AG10803 (cell line): ENCODE data around the gene ABI3.
"Not testable (repeated sequence)": the region's sequence is repeated elsewhere in the genome, so short reads cannot be mapped to it uniquely, and the experiment has no call there.

Source experiments
- DNase-seq: peaks from one replicate; pipeline ENCODE4 v3.0.0; 2010; ENCODE audit warnings: low read depth
- H3K4me3 ChIP-seq: 2 replicates; pipeline ENCODE4 v1.5.1; 2011; ENCODE audit warnings: mild to moderate bottlenecking, low read length, control low read depth
- CTCF ChIP-seq: conservative IDR thresholded peaks from 2 replicates; pipeline ENCODE4 v1.5.1; 2011; ENCODE audit warnings: mild to moderate bottlenecking, low read length, control low read depth, inconsistent platforms

Gene ABI3

GRCh38 chr17:49180998-49181635 lies 29.4 kb upstream of the ABI3 start:
- no peak overlapping the region for H3K4me3 ChIP-seq
- TF ChIP-seq CTCF: no peak
- no peak for DNase-seq

- no peak for TF ChIP-seq CTCF
Measured at GRCh38 chr17:49183341-49183740, 27.2 kb upstream of the ABI3 start.

GRCh38 chr17:49183801-49184200 lies 26.7 kb upstream of the ABI3 start:
- no peak for DNase-seq
- no peak for TF ChIP-seq CTCF
- H3K4me3 ChIP-seq: no peak overlapping the region

More at GRCh38 chr17:49183341-49183740, 27.2 kb upstream of the ABI3 start:
- DNase-seq: no peak
- H3K4me3 ChIP-seq: no peak overlapping the region

GRCh38 chr17:49184522-49184921 lies 26.0 kb upstream of the ABI3 start:
- not testable (repeated sequence) for H3K4me3 ChIP-seq, DNase-seq

GRCh38 chr17:49185381-49185780 lies 25.1 kb upstream of the ABI3 start:
- DNase-seq, H3K4me3 ChIP-seq: not testable (repeated sequence)

GRCh38 chr17:49187301-49187700 lies 23.2 kb upstream of the ABI3 start:
- no peak for TF ChIP-seq CTCF

GRCh38 chr17:49190932-49191331 lies 19.6 kb upstream of the ABI3 start:
- no peak overlapping the region for H3K4me3 ChIP-seq
- TF ChIP-seq CTCF: no peak
- DNase-seq: no peak

More at GRCh38 chr17:49187301-49187700, 23.2 kb upstream of the ABI3 start:
- no peak for DNase-seq
- H3K4me3 ChIP-seq: no peak overlapping the region

GRCh38 chr17:49191409-49191916 lies 19.0 kb upstream of the ABI3 start:
- DNase-seq: no peak
- peak overlapping the region; percentile 83 for H3K4me3 ChIP-seq
- TF ChIP-seq CTCF: no peak
